NT2/D1 (cell line): Measurements from ENCODE around the gene MTTP.

Experiments used
- YY1 ChIP-seq: IDR thresholded peaks from 2 replicates; pipeline ENCODE4 v1.6.1; 2011; ENCODE audit not compliant: insufficient read length, insufficient read depth
- ZNF274 ChIP-seq: IDR thresholded peaks from 2 replicates; pipeline ENCODE4 v1.6.1; 2011; ENCODE audit warnings: mild to moderate bottlenecking, low read depth, low read length

DNA sequence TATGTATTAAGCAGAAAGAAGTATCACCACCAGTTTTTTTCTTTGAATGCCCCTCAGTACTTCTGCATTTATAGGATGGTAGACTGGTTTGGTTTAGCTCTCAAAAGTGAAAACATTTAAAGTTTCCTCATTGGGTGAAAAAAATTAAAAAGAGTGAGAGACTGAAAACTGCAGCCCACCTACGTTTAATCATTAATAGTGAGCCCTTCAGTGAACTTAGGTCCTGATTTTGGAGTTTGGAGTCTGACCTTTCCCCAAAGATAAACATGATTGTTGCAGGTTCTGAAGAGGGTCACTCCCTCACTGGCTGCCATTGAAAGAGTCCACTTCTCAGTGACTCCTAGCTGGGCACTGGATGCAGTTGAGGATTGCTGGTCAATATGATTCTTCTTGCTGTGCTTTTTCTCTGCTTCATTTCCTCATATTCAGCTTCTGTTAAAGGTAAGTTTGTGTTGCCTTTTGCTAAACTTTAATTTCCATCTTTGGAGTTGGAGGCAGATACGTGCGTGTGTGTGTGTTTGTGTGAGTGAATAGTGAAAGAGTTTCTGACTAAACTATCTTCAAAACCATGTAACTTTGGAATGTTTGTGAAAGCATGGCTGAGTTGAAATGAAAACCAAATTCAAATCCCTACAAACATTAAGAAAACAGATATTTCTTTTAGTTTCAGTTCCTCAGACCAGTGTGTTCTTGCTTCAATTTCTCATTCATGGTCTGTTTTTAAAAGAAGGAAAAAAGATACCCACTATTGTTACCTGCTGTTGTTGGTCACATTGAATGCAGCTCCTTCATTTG is at the start of gene MTTP:
- TF ChIP-seq YY1 (no peak), ZNF274 (no peak)
